Esophagus squamous epithelium (tissue), 5 donors: ENCODE measurements around the gene ARMC7. TPM values are rescaled to one million over a fixed set of nuclear protein-coding genes. Genes with fewer than 3 reads are reported as not detected.
"Not testable (repeated sequence)": the region's sequence is repeated elsewhere in the genome, so short reads cannot be mapped to it uniquely, and the experiment has no call there.

Source experiments
- DNase-seq: peaks from one replicate; lab custom pipeline; 2025; lab: John Stamatoyannopoulos, UW
- H3K27ac ChIP-seq, 4 donors: fragments of 200-600 bp; sonication (generic); one replicate each; pipeline ENCODE4 v1.5.1; 2016 to 2019; ENCODE audit warnings: mild to moderate bottlenecking in 1 of 4
- H3K27me3 ChIP-seq, 4 donors: fragments of 200-600 bp; sonication (generic); 1 replicate in 3 of 4; 2 replicates in 1 of 4; pipeline versions ENCODE4 v1.5.1 to v1.6.0; 2017 to 2021; ENCODE audit warnings: antibody characterized with exemption in 1 of 4
- H3K36me3 ChIP-seq, 3 donors: fragments of 200-600 bp; sonication (generic); one replicate each; pipeline ENCODE4 v1.5.1; 2016 to 2019
- H3K4me1 ChIP-seq, 3 donors: fragments of 200-600 bp; sonication (generic); one replicate each; pipeline ENCODE4 v1.5.1; 2017 to 2019
- H3K4me3 ChIP-seq, 4 donors: fragments of 200-600 bp; sonication (generic); 1 replicate in 3 of 4; 2 replicates in 1 of 4; pipeline ENCODE4 v1.5.1; 2016 to 2019; ENCODE audit warnings: mild to moderate bottlenecking in 2 of 4, moderate library complexity in 1 of 4
- H3K9me3 ChIP-seq, 3 donors: fragments of 200-600 bp; sonication (generic); one replicate each; pipeline ENCODE4 v1.5.1; 2016 to 2019
- POLR2A ChIP-seq, 4 donors: fragments of 450-650 bp; IDR thresholded peaks; one replicate each; pipeline ENCODE4 v1.6.1; 2017; ENCODE audit warnings: antibody characterized with exemption in 4 of 4, mild to moderate bottlenecking in 4 of 4, moderate library complexity in 3 of 4
- WGBS, 2 donors: methylation state at CpG; one replicate each; pipeline ENCODE4 v1.1.5; 2018; 5-methylcytosine and 5-hydroxymethylcytosine counted together
- intact Hi-C: fragments of 100-400 bp; cut with DNase I; formaldehyde crosslinking; loops from one replicate; pipeline ENCODE4 v1.15.0; 2022
- total RNA-seq, 4 donors: library from RNA; depleted of rRNA; stranded (reverse); fragments of >200 nt; gene quantifications; one replicate each; pipeline ENCODE4 v1.1.0, GENCODE V29; 2016
- TF ChIP-seq, protein P1 (sequence below), 6 experiments: fragments of 450-650 bp in 4 of 6; fragments of 200-600 bp in 2 of 6; sonication (generic) in 2 of 6; IDR thresholded peaks; one replicate each; pipeline ENCODE4 v1.5.1; 2016 to 2019; ENCODE audit warnings: antibody characterized with exemption in 6 of 6, mild to moderate bottlenecking in 4 of 6, moderate library complexity in 4 of 6
- donor health status: DM: yes; HTN: yes; CAD: no.

Gene ARMC7
- total RNA-seq, 4 donors from 2014 or later = 4.0 to 9.1 (median 5.3) TPM

DNA sequence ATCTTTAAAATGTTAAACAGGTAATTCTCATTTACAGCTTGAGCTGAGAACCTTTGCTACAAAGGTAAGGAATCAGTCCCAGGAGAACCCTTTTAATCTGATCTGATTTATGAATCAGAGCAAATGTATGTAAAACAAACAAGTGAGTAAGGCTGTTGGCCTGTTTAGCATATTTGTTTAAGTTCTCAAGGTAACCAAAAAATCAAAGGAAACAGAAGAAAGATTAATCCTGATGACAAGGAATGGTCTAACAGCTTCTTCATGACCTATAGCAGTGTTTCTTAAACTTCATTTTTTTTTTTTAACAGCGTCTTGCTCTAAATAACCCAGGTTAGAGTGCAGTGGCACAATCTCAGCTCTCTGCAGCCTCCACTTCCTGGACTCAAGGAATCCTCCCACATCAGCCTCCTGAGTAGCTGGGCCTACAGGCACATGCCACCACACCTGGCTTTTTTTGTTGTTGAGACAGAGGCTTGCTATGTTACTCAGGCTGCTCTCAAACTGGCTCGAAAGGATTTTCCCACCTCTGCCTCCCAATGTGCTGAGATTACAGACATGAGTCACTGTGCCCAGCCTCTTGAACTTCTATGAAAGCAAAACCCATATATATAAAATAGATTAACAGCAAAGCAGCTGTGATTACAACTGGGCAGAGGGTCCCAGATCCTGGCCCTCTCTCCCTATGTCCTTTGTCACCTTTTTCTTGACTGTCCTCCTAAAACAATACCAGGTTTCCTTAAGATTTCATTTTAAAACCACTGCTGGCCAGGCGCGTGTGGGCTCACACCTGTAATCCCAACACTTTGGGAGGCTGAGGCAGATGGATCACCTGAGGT lies 49.6 kb downstream of the ARMC7 start:
- WGBS, 2 donors = 61 to 70% methylated on average over 4 of the region's 4 CpGs
- TF ChIP-seq, protein P1, sequence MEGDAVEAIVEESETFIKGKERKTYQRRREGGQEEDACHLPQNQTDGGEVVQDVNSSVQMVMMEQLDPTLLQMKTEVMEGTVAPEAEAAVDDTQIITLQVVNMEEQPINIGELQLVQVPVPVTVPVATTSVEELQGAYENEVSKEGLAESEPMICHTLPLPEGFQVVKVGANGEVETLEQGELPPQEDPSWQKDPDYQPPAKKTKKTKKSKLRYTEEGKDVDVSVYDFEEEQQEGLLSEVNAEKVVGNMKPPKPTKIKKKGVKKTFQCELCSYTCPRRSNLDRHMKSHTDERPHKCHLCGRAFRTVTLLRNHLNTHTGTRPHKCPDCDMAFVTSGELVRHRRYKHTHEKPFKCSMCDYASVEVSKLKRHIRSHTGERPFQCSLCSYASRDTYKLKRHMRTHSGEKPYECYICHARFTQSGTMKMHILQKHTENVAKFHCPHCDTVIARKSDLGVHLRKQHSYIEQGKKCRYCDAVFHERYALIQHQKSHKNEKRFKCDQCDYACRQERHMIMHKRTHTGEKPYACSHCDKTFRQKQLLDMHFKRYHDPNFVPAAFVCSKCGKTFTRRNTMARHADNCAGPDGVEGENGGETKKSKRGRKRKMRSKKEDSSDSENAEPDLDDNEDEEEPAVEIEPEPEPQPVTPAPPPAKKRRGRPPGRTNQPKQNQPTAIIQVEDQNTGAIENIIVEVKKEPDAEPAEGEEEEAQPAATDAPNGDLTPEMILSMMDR (IDR thresholded peaks at IDR 0.05) = no peak
- TF ChIP-seq POLR2A (IDR thresholded peaks at IDR 0.05) = no peak
- Histone ChIP-seq H3K4me1 (peaks cover 9 to 37% (median 15%) of the 10 kb centered on the region in 3 donors), H3K9me3 (no peaks in the 10 kb centered on the region), H3K36me3 (peaks cover 0 to 15% (median 0%) of the 10 kb centered on the region in 3 donors), H3K27me3 (no peaks in the 10 kb centered on the region), H3K4me3 (no peak overlapping the region), H3K27ac (peak overlapping the region; percentile 28 to 80 (median 72))
- no peak for DNase-seq
- intact Hi-C loops = no loop called here

DNA sequence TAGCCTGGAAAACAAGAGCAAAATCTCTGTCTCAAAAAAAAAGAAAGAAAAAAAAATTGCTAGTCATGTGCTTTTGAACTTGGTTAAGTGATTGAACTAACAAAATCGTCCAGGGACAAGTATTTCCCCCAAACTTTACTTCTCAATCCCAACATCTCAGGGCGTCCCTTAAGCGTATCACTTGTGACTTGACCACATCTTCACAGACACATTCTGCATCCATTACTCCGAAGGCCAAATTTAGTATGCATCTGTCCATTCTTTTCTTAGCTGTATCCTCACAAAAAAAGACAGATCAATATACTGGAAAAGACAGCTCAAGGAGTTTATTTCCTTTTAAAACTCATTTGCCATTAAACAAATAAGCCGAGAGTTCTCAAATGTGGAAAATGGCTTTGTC lies 50.4 kb downstream of the ARMC7 start:
- Histone ChIP-seq H3K4me3 (no peak overlapping the region), H3K27ac (peak overlapping the region in 3 of 4 donors; percentile 68 to 80 (median 77)), H3K27me3 (no peaks in the 10 kb centered on the region), H3K36me3 (peaks cover 0 to 23% (median 0%) of the 10 kb centered on the region in 3 donors), H3K4me1 (peaks cover 3 to 30% (median 10%) of the 10 kb centered on the region in 3 donors), H3K9me3 (no peaks in the 10 kb centered on the region)
- WGBS, 2 donors = 90 to 93% methylated on average over 5 of the region's 5 CpGs
- no peak for TF ChIP-seq POLR2A (IDR thresholded peaks at IDR 0.05)
- TF ChIP-seq, protein P1 (IDR thresholded peaks at IDR 0.05) = no peak
- intact Hi-C loops = no loop called here
- DNase-seq = no peak

DNA sequence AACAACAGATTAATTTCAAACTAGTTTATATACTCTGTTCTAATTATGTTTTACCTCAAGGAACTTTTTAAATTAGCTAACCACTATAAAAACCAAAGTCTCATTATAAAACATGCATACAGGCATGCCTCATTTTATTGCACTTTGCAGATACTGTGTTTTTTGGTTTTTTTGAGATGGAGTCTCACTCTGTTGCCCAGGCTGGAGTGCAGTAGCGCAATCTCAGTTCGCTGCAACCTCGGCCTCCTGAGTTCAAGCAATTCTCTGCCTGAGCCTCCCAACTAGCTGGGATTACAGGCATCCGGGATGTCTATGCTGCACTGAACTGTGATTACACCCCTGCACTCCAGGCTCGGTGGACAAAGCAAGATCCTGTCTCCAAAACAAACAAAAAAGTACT lies 53.3 kb downstream of the ARMC7 start:
- no peak for DNase-seq
- Histone ChIP-seq H3K4me1 (peaks cover 0 to 23% (median 9%) of the 10 kb centered on the region in 3 donors), H3K36me3 (peaks cover 0 to 51% (median 8%) of the 10 kb centered on the region in 3 donors), H3K9me3 (no peaks in the 10 kb centered on the region), H3K27me3 (no peaks in the 10 kb centered on the region), H3K4me3 (no peak overlapping the region), H3K27ac (no peak overlapping the region)
- no peak for TF ChIP-seq POLR2A (IDR thresholded peaks at IDR 0.05)
- TF ChIP-seq, protein P1 (IDR thresholded peaks at IDR 0.05) = no peak
- WGBS, 2 donors = 90 to 96% methylated on average over 3 to 5 of the region's 5 CpGs
- intact Hi-C loops = no loop called here

DNA sequence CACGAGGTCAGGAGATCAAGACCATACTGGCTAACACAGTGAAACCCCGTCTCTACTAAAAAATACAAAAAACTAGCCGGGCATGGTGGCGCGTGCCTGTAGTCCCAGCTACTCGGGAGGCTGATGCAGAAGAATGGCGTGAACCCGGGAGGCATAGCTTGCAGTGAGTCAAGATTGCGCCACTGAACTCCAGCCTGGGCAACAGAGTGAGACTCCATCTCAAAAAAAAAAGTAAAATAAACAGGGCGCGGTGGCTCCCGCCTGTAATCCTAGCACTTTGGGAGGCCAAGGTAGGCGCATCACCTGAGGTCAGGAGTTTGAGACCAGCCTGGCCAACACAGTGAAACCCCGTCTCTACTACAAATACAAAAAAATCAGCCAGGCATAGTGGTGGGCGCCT lies 54.8 kb downstream of the ARMC7 start:
- not testable (repeated sequence) for DNase-seq, H3K27ac ChIP-seq, H3K27me3 ChIP-seq, H3K9me3 ChIP-seq, H3K4me3 ChIP-seq, H3K4me1 ChIP-seq
- intact Hi-C loops = loop anchor here (5.0 kb wide), 1 partner anchor 32 kb away; the partner anchor contains the start of gene NT5C
- H3K36me3 ChIP-seq = peaks cover 0 to 67% (median 9%) of the 10 kb centered on the region in 3 donors
- WGBS, 2 donors = 92 to 94% methylated on average over 11 to 15 of the region's 15 CpGs

DNA sequence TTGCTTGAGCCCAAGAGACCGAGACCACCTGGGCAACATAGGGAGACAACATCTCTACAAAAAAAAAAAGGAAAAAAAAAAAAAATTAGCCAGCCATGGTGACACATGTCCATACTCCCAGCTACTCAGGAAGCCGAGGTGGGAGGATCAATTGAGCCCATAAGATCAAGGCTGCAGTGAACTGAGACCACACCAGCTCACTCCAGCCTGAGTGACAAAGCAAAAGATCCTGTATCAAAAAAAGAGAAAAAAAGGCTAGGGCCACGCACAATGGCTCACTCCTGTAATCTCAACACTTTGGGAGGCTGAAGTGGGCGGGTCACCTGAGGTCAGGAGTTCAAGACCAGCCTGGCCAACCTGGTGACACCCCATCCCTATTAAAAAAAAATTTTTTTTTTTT lies 59.2 kb downstream of the ARMC7 start:
- Histone ChIP-seq H3K9me3 (no peaks in the 10 kb centered on the region), H3K4me3 (no peak overlapping the region), H3K27ac (no peak overlapping the region), H3K4me1 (peaks cover 0 to 30% (median 5%) of the 10 kb centered on the region in 3 donors), H3K36me3 (peaks cover 0 to 98% (median 28%) of the 10 kb centered on the region in 3 donors), H3K27me3 (no peaks in the 10 kb centered on the region)
- no peak for DNase-seq
- TF ChIP-seq, protein P1 (IDR thresholded peaks at IDR 0.05) = no peak
- no peak for TF ChIP-seq POLR2A (IDR thresholded peaks at IDR 0.05)
- WGBS, 2 donors = 74 to 87% methylated on average over 4 of the region's 4 CpGs
- intact Hi-C loops = loop anchor here (5.0 kb wide), 1 partner anchor 37 kb away; the partner anchor contains the start of gene NT5C
